ENCODE measurements around the gene GREB1. TPM values are rescaled to one million over a fixed set of nuclear protein-coding genes. Genes with fewer than 3 reads are reported as not detected.

Gene GREB1
- total RNA-seq, 2 experiments from 2014 or later, result 0.38 to 0.42 TPM

- intact Hi-C loops (cut with micrococcal nuclease), result no loop called here
- Mint-ChIP-seq H3K27ac (no peak overlapping the region), H3K9me3 (no peaks in the 10 kb centered on the region), H3K4me3 (no peak overlapping the region), H3K36me3 (ENCODE audit: low read depth) (no peaks in the 10 kb centered on the region), H3K27me3 (ENCODE audit: low read depth) (peaks cover 23% of the 10 kb centered on the region), H3K4me1 (ENCODE audit: low read depth) (no peaks in the 10 kb centered on the region)
- CTCF ChIA-PET, result no interaction called here
- DNase-seq, result no peak
Observed at GRCh38 chr2:11532416-11533055, 1.3 kb upstream of the GREB1 start.

- intact Hi-C loops (cut with micrococcal nuclease), result no loop called here
- Mint-ChIP-seq H3K4me3 (no peak overlapping the region), H3K27ac (no peak overlapping the region), H3K36me3 (ENCODE audit: low read depth) (no peaks in the 10 kb centered on the region), H3K9me3 (no peaks in the 10 kb centered on the region), H3K27me3 (ENCODE audit: low read depth) (peaks cover 21% of the 10 kb centered on the region), H3K4me1 (ENCODE audit: low read depth) (no peaks in the 10 kb centered on the region)
- DNase-seq, result no peak
- CTCF ChIA-PET, result interaction anchor here (1.3 to 1.8 kb wide), 3 partner anchors 8 to 50 kb away, joined by 3 read pairs; no protein-coding TSS in a partner anchor
Observed at GRCh38 chr2:11534071-11534745, 363 bp downstream of the GREB1 start.

- peaks cover 22% of the 10 kb centered on the region for H3K27me3 Mint-ChIP-seq (ENCODE audit: low read depth)
- CTCF ChIA-PET, result interaction anchor here (1.3 to 1.8 kb wide), 2 partner anchors 8 to 49 kb away, joined by 3 read pairs; no protein-coding TSS in a partner anchor
- intact Hi-C loops (cut with micrococcal nuclease), result no loop called here
Observed at GRCh38 chr2:11534746-11535484, 1.1 kb downstream of the GREB1 start.

GRCh38 chr2:11535899-11536344 is 2.1 kb downstream of the GREB1 start:
- H3K27me3 Mint-ChIP-seq (ENCODE audit: low read depth), result peaks cover 27% of the 10 kb centered on the region
- CTCF ChIA-PET, result no interaction called here
- no peak overlapping the region for H3K27ac Mint-ChIP-seq
- no peaks in the 10 kb centered on the region for H3K9me3 Mint-ChIP-seq
- H3K36me3 Mint-ChIP-seq (ENCODE audit: low read depth), result no peaks in the 10 kb centered on the region
- H3K4me3 Mint-ChIP-seq, result no peak overlapping the region
- no peaks in the 10 kb centered on the region for H3K4me1 Mint-ChIP-seq (ENCODE audit: low read depth)
- DNase-seq, result no peak
- intact Hi-C loops (cut with micrococcal nuclease), result no loop called here

More at GRCh38 chr2:11534746-11535484, 1.1 kb downstream of the GREB1 start:
- Mint-ChIP-seq H3K36me3 (ENCODE audit: low read depth) (no peaks in the 10 kb centered on the region), H3K27ac (no peak overlapping the region), H3K4me3 (no peak overlapping the region), H3K9me3 (no peaks in the 10 kb centered on the region), H3K4me1 (ENCODE audit: low read depth) (no peaks in the 10 kb centered on the region)
- DNase-seq, result peak; percentile 12

- peaks cover 35% of the 10 kb centered on the region for H3K27me3 Mint-ChIP-seq (ENCODE audit: low read depth)
- H3K4me3 Mint-ChIP-seq, result no peak overlapping the region
- no peak overlapping the region for H3K27ac Mint-ChIP-seq
- DNase-seq, result no peak
- CTCF ChIA-PET, result interaction anchor here (1.3 kb wide), 1 partner anchor 406 kb away, joined by 4 read pairs; no protein-coding TSS in a partner anchor
- H3K9me3 Mint-ChIP-seq, result no peaks in the 10 kb centered on the region
- H3K36me3 Mint-ChIP-seq (ENCODE audit: low read depth), result no peaks in the 10 kb centered on the region
- intact Hi-C loops (cut with micrococcal nuclease), result no loop called here
- no peaks in the 10 kb centered on the region for H3K4me1 Mint-ChIP-seq (ENCODE audit: low read depth)
Observed at GRCh38 chr2:11537951-11538350, 4.1 kb downstream of the GREB1 start.

- Mint-ChIP-seq H3K36me3 (ENCODE audit: low read depth) (no peaks in the 10 kb centered on the region), H3K9me3 (no peaks in the 10 kb centered on the region), H3K4me3 (no peak overlapping the region), H3K27ac (no peak overlapping the region), H3K4me1 (ENCODE audit: low read depth) (no peaks in the 10 kb centered on the region), H3K27me3 (ENCODE audit: low read depth) (peaks cover 33% of the 10 kb centered on the region)
- CTCF ChIA-PET, result no interaction called here
- intact Hi-C loops (cut with micrococcal nuclease), result no loop called here
- DNase-seq, result no peak
Observed at GRCh38 chr2:11539317-11540147, 5.7 kb downstream of the GREB1 start.

- no peaks in the 10 kb centered on the region for H3K36me3 Mint-ChIP-seq (ENCODE audit: low read depth)
- CTCF ChIA-PET, result no interaction called here
- no peak overlapping the region for H3K27ac Mint-ChIP-seq
- H3K4me3 Mint-ChIP-seq, result no peak overlapping the region
- H3K9me3 Mint-ChIP-seq, result no peaks in the 10 kb centered on the region
- no peaks in the 10 kb centered on the region for H3K4me1 Mint-ChIP-seq (ENCODE audit: low read depth)
- no peak for DNase-seq
- H3K27me3 Mint-ChIP-seq (ENCODE audit: low read depth), result peaks cover 30% of the 10 kb centered on the region
- intact Hi-C loops (cut with micrococcal nuclease), result no loop called here
Observed at GRCh38 chr2:11540148-11540995, 6.5 kb downstream of the GREB1 start.

- H3K27ac Mint-ChIP-seq, result no peak overlapping the region
Observed at GRCh38 chr2:11540996-11541692, 7.3 kb downstream of the GREB1 start.

GRCh38 chr2:11541693-11542274 is 7.9 kb downstream of the GREB1 start:
- CTCF ChIA-PET, result no interaction called here
- no peaks in the 10 kb centered on the region for H3K9me3 Mint-ChIP-seq
- H3K4me1 Mint-ChIP-seq (ENCODE audit: low read depth), result no peaks in the 10 kb centered on the region
- no peak overlapping the region for H3K4me3 Mint-ChIP-seq
- peaks cover 30% of the 10 kb centered on the region for H3K27me3 Mint-ChIP-seq (ENCODE audit: low read depth)
- intact Hi-C loops (cut with micrococcal nuclease), result no loop called here
- no peak overlapping the region for H3K27ac Mint-ChIP-seq
- H3K36me3 Mint-ChIP-seq (ENCODE audit: low read depth), result no peaks in the 10 kb centered on the region
- DNase-seq, result no peak

More at GRCh38 chr2:11540996-11541692, 7.3 kb downstream of the GREB1 start:
- Mint-ChIP-seq H3K27me3 (ENCODE audit: low read depth) (peaks cover 30% of the 10 kb centered on the region), H3K4me3 (no peak overlapping the region), H3K9me3 (no peaks in the 10 kb centered on the region), H3K4me1 (ENCODE audit: low read depth) (no peaks in the 10 kb centered on the region), H3K36me3 (ENCODE audit: low read depth) (no peaks in the 10 kb centered on the region)
- intact Hi-C loops (cut with micrococcal nuclease), result no loop called here
- CTCF ChIA-PET, result no interaction called here
- no peak for DNase-seq

GRCh38 chr2:11542275-11542819 is 8.5 kb downstream of the GREB1 start:
- no peak overlapping the region for H3K27ac Mint-ChIP-seq
- DNase-seq, result no peak
- no peaks in the 10 kb centered on the region for H3K36me3 Mint-ChIP-seq (ENCODE audit: low read depth)
- H3K4me1 Mint-ChIP-seq (ENCODE audit: low read depth), result no peaks in the 10 kb centered on the region
- CTCF ChIA-PET, result no interaction called here
- intact Hi-C loops (cut with micrococcal nuclease), result no loop called here
- H3K27me3 Mint-ChIP-seq (ENCODE audit: low read depth), result peaks cover 30% of the 10 kb centered on the region
- H3K4me3 Mint-ChIP-seq, result no peak overlapping the region
- no peaks in the 10 kb centered on the region for H3K9me3 Mint-ChIP-seq

Data from activated naive CD4-positive, alpha-beta T cell treated with anti-CD3 and anti-CD28 coated beads for 36 hours (primary cell).